ENCODE measurements around the gene GLRX3.
"Not testable (repeated sequence)": the region's sequence is repeated elsewhere in the genome, so short reads cannot be mapped to it uniquely, and the experiment has no call there.

GRCh38 chr10:130090565-130090964 is 45.6 kb upstream of the GLRX3 start:
- TF ChIP-seq POLR2A, EP300 (IDR thresholded peaks at IDR 0.05): not testable (repeated sequence)
- TF ChIP-seq, protein P1, sequence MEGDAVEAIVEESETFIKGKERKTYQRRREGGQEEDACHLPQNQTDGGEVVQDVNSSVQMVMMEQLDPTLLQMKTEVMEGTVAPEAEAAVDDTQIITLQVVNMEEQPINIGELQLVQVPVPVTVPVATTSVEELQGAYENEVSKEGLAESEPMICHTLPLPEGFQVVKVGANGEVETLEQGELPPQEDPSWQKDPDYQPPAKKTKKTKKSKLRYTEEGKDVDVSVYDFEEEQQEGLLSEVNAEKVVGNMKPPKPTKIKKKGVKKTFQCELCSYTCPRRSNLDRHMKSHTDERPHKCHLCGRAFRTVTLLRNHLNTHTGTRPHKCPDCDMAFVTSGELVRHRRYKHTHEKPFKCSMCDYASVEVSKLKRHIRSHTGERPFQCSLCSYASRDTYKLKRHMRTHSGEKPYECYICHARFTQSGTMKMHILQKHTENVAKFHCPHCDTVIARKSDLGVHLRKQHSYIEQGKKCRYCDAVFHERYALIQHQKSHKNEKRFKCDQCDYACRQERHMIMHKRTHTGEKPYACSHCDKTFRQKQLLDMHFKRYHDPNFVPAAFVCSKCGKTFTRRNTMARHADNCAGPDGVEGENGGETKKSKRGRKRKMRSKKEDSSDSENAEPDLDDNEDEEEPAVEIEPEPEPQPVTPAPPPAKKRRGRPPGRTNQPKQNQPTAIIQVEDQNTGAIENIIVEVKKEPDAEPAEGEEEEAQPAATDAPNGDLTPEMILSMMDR (IDR thresholded peaks at IDR 0.05): not testable (repeated sequence)
